Nephron (organoid): ENCODE data around the gene SLC7A10.

Experiments used
- H3K27ac Mint-ChIP-seq, 3 experiments: 2 replicates each; pipeline ENCODE4 v1.8.0; 2020; ENCODE audit warnings: mixed read lengths in 3 of 3, mild to moderate bottlenecking in 2 of 3, moderate library complexity in 1 of 3
- H3K27me3 Mint-ChIP-seq: 2 replicates; pipeline ENCODE4 v1.8.0; 2021; ENCODE audit warnings: low read depth, mild to moderate bottlenecking, moderate library complexity, mixed read lengths
- H3K36me3 Mint-ChIP-seq: 2 replicates; pipeline ENCODE4 v1.8.0; 2020; ENCODE audit warnings: low read depth, mixed read lengths
- H3K4me1 Mint-ChIP-seq: 2 replicates; pipeline ENCODE4 v1.8.0; 2020; ENCODE audit warnings: mixed read lengths
- H3K4me3 Mint-ChIP-seq, 3 experiments: 2 replicates each; pipeline ENCODE4 v1.8.0; 2020; ENCODE audit warnings: mild to moderate bottlenecking in 3 of 3, mixed read lengths in 3 of 3, moderate library complexity in 2 of 3
- H3K9me3 Mint-ChIP-seq: 2 replicates; pipeline ENCODE4 v1.8.0; 2020; ENCODE audit warnings: mixed read lengths
- CTCF ChIP-seq, 3 experiments: fragments of 200-600 bp; sonication (generic); IDR thresholded peaks; one replicate each; pipeline ENCODE4 v1.5.0; 2021; ENCODE audit warnings: antibody characterized with exemption in 3 of 3; ENCODE audit not compliant: unreplicated experiment in 3 of 3

The SLC7A10 gene

GRCh38 chr19:33196446-33197193, 29.0 kb downstream of the SLC7A10 start:
- Mint-ChIP-seq H3K9me3 (no peaks in the 10 kb centered on the region), H3K27me3 (peaks cover 11% of the 10 kb centered on the region), H3K4me1 (no peaks in the 10 kb centered on the region), H3K36me3 (no peaks in the 10 kb centered on the region), H3K4me3 (peak overlapping the region; percentile 74 to 86 (median 74)), H3K27ac (peak overlapping the region in 1 of 3 experiments; percentile 62)
- TF ChIP-seq CTCF (IDR thresholded peaks at IDR 0.05; ENCODE audit: unreplicated experiment in 3 of 3) = no peak

- no peaks in the 10 kb centered on the region for H3K9me3 Mint-ChIP-seq
- peak overlapping the region; percentile 87 to 92 (median 91) for H3K4me3 Mint-ChIP-seq
- H3K36me3 Mint-ChIP-seq = no peaks in the 10 kb centered on the region
- TF ChIP-seq CTCF (IDR thresholded peaks at IDR 0.05; ENCODE audit: unreplicated experiment in 3 of 3) = no peak
- H3K27ac Mint-ChIP-seq = no peak overlapping the region
- H3K27me3 Mint-ChIP-seq = peaks cover 17% of the 10 kb centered on the region
- H3K4me1 Mint-ChIP-seq = no peaks in the 10 kb centered on the region
Observed at GRCh38 chr19:33195645-33196347, 29.9 kb downstream of the SLC7A10 start.

DNA sequence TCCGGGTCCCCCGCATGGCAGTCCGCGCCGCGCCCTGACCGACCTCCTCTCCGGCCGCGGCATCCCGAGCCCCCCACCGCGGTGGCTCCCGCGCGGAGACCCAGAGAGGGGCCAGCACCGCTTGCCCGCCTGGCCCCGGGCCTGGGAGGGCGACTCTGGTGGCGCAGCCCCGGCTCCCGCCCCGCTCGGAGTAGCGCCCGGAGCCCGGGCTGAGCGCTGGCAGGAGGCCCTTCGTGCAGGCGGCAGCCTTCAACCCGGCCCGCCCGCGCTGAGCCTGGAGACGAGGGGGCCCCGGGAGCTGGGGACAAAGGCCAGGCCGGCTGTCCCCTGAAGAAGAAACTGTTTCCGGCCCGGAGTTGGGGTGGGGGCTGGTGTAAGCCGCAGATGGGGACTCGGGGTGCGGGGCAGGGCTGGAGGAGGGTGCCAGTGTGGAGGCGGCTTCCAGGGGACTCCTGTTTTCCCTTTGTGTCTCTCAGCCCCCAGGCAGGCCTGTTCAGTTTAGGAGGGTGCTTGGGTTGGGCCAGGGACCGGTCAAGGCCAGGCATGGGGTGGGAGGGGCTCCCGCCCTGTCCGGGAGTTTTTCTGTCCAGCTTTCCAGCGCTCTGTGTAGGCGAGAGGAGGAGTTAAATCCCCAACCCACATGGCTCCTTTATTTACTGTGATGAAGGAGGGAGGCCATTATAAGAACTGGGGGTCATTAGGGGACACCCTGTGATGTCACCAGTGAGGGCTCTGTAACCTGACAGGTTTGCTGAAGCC, 30.6 kb downstream of the SLC7A10 start:
- H3K4me3 Mint-ChIP-seq = peak overlapping the region; percentile 87 to 92 (median 91)
- H3K27me3 Mint-ChIP-seq = peaks cover 21% of the 10 kb centered on the region
- TF ChIP-seq CTCF (IDR thresholded peaks at IDR 0.05; ENCODE audit: unreplicated experiment in 3 of 3) = no peak
- H3K27ac Mint-ChIP-seq = no peak overlapping the region
- no peaks in the 10 kb centered on the region for H3K4me1 Mint-ChIP-seq
- no peaks in the 10 kb centered on the region for H3K9me3 Mint-ChIP-seq
- H3K36me3 Mint-ChIP-seq = no peaks in the 10 kb centered on the region

- no peaks in the 10 kb centered on the region for H3K4me1 Mint-ChIP-seq
- no peak overlapping the region for H3K4me3 Mint-ChIP-seq
- peaks cover 21% of the 10 kb centered on the region for H3K27me3 Mint-ChIP-seq
- no peaks in the 10 kb centered on the region for H3K36me3 Mint-ChIP-seq
- no peaks in the 10 kb centered on the region for H3K9me3 Mint-ChIP-seq
- H3K27ac Mint-ChIP-seq = no peak overlapping the region
- TF ChIP-seq CTCF (IDR thresholded peaks at IDR 0.05; ENCODE audit: unreplicated experiment in 3 of 3) = no peak
Observed at GRCh38 chr19:33194532-33194885, 31.1 kb downstream of the SLC7A10 start.

GRCh38 chr19:33193865-33194362, 31.7 kb downstream of the SLC7A10 start, which contains the start of gene LRP3:
LRP3 (plus strand) TSS chr19:33194330; CDS start chr19:33194786, 456 bp downstream.
- H3K27me3 Mint-ChIP-seq = peaks cover 21% of the 10 kb centered on the region
- no peaks in the 10 kb centered on the region for H3K36me3 Mint-ChIP-seq
- no peaks in the 10 kb centered on the region for H3K4me1 Mint-ChIP-seq
- peak within 1 kb of the TSS; percentile 87 to 92 (median 91) for H3K4me3 Mint-ChIP-seq
- peak within 1 kb of the TSS in 2 of 3 experiments; percentile 32 to 44 for H3K27ac Mint-ChIP-seq
- no peak for TF ChIP-seq CTCF (IDR thresholded peaks at IDR 0.05; ENCODE audit: unreplicated experiment in 3 of 3)
- no peaks in the 10 kb centered on the region for H3K9me3 Mint-ChIP-seq
